IPS-NIHi11 (cell line): Measurements from ENCODE around the gene ZDHHC17.
"Not testable (repeated sequence)": the region's sequence is repeated elsewhere in the genome, so short reads cannot be mapped to it uniquely, and the experiment has no call there.

ENCODE experiments used
- DNase-seq: peaks from one replicate; pipeline ENCODE4 v3.0.0; 2012; ENCODE audit warnings: mixed read lengths, low spot score

The ZDHHC17 gene, protein sequence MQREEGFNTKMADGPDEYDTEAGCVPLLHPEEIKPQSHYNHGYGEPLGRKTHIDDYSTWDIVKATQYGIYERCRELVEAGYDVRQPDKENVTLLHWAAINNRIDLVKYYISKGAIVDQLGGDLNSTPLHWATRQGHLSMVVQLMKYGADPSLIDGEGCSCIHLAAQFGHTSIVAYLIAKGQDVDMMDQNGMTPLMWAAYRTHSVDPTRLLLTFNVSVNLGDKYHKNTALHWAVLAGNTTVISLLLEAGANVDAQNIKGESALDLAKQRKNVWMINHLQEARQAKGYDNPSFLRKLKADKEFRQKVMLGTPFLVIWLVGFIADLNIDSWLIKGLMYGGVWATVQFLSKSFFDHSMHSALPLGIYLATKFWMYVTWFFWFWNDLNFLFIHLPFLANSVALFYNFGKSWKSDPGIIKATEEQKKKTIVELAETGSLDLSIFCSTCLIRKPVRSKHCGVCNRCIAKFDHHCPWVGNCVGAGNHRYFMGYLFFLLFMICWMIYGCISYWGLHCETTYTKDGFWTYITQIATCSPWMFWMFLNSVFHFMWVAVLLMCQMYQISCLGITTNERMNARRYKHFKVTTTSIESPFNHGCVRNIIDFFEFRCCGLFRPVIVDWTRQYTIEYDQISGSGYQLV

DNA sequence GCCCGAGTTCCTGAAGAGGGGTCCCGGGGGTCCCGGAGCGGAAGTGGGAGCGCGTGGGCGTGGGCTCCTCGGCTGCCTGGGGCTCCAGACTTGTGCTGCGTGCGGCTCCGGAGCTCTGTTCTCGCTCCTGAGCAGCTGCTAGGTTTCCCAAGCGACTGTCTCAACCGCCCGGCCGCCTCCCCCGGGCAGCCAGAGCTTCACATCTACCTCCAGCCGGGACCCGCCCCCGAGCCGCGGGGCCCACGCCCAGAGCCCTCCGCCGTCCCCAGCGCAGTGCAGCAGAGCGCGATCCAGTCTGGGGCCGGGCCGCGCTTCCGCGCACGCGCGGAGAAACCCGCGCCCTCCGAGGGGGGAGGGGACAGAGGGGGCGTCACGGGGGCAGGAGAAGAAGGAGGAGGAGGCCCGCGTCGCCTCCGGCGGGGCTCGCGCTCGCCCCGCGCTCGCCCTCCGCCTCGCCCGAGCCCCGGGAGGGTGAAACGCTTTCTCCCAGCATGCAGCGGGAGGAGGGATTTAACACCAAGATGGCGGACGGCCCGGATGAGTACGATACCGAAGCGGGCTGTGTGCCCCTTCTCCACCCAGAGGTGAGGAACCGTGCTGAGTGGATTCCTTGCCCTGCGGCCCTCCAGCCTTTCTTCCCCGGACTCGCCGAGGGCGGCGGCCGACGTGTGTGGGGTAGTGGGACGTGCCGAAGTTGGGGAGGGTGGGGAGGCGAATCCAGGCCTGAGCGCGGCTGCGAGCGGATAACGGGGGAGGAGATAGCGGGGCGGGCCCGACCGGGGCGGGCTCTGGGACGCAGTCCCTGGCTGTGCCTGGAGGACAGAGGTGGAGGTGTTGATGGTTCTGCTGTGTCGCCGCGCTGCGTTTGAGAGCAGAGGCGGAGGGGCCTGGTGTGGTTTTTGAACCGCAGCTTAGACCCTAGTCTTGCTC lies at the start of gene ZDHHC17:
TSS of gene ZDHHC17 (plus strand) at position 370 of the 930 bp plus-strand sequence. CDS start at position 492, 122 bp downstream.
- peak; percentile 89 for DNase-seq

DNA sequence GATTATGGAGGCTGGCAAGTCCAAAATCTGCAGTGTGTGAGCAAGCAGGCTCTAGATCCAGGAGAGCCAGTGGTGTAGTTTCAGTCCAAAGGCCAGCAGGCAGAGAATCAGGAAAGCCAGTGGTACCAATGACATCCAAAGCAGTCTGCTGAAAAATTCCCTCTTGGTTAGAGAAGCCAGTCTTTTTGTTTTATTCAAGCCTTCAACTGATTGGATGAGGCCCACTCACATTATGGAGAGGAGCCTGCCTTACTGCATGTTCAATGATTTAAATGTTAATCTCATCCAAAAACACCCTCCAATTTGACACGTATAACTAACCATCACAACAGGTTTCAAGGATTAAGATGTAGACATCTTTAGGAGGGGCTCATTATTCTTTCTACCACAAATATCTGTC lies 49.5 kb upstream of the ZDHHC17 start:
- DNase-seq, result no peak

DNA sequence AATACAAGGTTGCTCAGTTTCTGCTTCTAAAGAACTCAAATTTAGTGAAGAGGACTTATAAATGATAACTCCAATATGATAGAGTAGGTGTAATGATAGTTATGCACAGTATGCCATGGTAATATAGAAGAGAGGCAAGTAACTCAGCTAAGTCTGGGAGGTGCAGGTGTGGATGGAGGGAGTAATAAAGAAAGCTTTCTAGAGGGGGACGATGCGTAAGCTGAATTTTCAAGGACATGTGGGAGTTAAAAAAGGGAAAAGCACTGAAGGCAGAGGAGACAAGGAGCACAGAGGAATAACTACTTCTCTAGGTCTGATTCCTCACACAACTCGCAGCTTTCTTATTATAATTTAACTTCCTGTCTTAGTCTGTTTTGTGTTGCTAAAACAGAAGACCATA lies 49.1 kb upstream of the ZDHHC17 start:
- no peak for DNase-seq

DNA sequence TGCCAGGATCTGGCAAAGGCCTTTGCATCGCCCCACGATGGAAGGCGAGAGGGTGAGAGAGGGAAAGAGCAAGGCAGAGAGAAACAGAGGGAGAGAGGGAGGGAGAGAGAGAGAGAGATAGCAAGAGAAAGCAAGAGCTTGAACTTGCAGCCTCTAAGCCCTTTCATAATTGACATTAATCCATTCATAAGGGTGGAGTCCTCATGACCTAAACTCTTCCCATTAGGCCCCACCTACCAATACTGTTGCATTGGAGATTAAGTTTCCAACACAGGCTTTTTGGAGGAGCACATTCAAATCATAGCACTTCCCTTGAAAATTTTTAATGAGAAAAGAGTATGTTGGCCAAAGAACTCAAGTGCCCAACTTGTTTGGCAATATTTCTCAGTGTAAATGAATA lies 48.6 kb upstream of the ZDHHC17 start:
- no peak for DNase-seq

DNA sequence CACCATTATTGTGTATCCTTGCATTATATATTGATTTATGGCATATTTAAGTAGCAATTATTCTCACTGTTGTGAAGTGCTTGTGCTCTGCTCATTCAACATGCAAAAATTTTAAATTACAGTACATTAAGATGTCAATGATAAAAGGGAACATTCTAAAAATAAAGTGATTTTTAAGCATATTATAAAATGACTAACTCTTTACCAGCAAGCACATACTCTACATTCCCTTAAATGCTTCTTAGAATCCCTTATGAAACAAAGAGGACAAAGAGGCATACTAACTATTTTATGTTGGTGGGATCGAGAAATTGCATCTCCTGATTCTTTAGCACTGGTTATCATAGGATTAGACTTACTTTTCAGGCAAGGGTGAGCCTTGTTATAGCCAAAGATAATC lies 46.6 kb upstream of the ZDHHC17 start:
- DNase-seq, result no peak

DNA sequence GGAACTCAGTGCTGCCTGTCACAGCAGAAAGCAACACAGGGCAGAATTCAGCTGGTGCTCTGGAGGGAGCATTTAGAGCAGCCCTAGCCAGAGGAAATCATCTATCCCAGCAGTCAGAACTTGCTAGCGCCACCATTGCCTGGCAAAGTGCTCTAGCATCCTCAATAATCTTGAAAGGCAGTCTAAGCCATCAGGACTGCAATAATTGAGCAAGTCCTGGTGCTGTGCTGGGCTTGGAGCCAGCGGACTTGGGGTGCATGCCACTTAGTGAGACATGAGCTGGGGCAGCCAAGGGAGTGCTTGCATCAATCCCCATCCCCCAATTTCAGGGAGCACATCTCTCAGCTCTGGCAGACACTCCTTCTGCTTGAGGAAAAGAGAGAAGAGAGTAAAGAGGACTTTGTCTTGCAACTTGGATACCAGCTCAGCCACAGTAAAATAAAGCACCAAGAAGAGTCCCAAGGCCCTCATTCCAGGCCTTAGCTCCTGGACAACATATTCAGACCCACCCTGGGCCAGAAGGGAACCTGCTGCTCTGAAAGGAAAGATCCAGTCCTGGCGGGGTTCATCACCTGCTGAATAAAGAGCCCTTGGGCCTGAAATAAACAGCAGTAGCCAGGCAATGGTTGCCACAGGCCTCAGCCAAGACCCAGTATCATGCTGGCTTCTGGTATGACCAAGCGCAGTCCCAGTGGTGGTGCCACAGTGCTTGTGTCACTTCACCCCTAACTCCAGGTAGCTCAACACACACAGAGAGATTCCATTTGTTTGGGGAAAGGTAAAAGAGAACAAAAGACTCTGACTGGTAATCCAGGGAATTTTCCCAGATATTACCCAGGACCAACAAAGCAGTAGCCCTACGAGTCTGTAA lies 44.5 kb upstream of the ZDHHC17 start:
- no peak for DNase-seq

DNA sequence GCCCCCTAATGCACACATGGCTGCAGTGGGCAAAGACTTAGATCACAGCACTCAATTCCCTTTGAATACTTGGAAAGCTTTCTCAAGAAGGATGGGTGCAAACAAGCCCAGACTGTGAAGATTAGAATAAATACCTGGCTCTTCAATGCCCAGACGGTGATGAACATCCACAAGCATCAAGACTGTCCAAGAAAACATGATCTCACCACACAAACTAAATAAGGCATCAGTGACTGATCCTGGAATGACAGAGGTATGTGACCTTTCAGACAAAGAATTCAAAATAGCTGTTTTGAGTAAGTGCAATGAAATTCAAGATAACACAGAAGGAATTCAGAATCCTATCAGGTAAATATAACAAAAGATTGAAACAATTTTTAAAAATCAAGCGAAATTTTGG lies 43.8 kb upstream of the ZDHHC17 start:
- DNase-seq, result no peak

DNA sequence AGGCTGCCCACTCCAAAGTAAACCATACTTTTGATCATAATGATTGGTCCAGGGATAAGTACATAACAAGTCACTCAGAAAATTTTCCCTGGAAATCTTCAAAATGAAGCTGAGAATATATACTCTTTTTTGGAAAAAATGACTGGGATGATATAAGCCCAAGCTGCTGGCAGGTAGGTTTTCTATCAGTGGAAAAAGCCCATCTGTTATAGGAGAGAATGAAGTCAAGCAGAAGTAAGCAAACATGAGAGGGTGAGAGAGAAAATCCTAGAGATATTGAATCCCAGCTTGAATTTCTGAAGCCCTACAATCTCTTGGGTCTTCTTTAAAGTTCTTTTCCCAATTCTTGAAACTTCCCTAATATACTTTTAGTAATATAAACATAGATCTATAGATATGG lies 37.3 kb upstream of the ZDHHC17 start:
- no peak for DNase-seq

DNA sequence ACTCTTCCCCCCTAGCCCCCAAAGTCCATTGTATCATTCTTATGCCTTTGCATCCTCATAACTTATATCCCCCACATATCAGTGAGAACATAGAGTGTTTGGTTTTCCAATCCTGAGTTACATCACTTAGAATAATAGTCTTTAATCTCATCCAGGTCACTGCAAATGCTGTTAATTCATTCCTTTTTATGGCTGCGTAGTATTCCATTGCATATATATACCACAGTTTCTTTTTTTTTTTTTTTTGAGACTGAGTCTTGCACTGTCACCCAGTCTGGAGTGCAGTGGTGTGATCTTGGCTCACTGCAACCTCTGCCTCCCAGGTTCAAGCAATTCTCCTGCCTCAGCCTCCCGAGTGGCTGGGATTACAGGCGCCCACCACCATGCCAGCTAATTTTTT lies 31.7 kb upstream of the ZDHHC17 start:
- not testable (repeated sequence) for DNase-seq

DNA sequence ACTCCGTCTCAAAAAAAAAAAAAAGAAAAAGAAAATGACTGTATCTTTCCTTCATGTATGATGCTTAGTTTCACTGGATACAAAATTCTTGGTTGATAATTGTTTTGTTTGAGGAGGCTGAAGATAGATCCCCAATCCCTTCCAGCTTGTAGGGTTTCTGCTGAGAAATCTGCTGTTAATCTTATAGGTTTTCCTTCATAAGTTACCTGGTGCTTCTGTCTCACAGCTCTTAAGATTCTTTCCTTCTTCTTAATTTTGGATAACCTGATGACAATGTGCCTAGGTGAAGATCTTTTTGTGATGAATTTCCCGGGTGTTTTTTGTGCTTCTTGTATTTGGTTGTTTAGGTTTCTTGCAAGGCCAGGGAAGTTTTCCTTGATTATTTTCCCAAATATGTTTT lies 26.2 kb upstream of the ZDHHC17 start:
- not testable (repeated sequence) for DNase-seq

DNA sequence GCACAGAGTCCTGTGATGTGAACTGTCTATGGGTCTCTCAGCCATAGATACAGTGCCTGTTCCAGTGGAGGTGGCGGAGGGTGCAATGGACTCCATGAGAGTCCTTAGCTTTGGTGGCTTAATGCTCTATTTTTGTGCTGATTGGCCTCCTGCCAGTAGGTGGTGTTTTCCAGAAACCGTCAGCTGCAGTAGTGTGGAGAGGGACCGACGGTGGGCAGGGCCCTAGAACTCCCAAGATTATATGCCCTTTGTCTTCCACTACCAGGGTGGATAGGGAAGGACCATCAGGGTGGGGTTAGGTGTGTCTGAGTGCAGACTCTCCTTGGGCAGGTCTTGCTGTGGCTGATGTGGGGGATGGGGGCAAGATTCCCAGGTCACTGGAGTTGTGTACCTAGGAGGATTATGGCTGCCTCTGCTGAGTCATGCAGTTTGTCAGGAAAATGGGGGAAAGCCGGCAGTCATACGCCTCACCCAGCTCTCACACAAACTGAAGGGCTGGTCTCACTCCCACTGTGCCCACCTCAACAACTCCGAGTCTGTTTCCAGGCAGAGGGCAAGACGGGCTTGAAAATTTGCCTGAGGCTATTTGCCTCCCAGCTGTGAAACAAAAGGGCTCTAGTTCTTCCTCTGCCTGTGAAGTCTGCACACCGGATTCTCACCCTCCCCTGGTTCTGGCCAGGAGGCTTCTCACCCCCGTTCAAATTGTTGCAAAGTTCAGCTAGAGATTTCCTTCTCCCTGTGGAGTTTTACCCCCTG lies 24.9 kb upstream of the ZDHHC17 start:
- no peak for DNase-seq

DNA sequence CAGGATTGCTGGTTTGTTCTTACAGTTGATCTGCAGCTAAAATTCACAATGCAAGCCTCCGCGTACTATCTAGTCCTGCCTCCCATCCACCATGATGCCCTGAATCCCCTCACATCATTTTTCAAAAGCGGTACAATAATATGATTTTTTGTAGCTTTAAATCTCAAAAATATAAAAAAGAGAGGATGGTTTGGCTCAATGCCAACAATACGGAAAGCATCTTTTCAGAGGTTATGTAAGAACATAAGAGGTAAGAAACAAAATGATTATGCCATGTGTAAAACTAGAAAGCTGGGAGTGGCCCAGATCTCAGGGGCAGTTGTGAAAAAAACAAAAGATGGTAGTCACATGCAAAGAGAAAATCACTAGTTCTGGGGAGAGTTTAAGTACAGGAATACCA lies 24.0 kb upstream of the ZDHHC17 start:
- no peak for DNase-seq

DNA sequence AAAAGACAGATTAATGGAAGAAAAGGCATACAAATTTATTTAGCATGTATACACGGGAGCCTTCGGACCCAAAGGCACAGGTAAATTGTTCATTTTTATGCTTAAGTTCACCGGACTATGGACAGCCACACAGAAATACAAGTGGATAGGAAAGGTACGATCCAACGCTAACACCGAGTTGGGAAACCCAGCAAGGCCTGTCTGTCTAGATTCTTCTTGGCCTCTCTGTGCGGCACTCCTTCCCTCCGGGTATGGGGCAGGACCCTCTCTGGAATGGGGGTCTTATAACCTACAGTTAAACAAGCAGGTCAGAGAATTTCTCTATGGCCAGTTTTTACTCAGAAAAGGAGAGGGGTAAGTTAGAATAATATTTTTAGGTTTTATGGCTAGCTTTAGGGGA lies 23.4 kb upstream of the ZDHHC17 start:
- DNase-seq, result no peak

DNA sequence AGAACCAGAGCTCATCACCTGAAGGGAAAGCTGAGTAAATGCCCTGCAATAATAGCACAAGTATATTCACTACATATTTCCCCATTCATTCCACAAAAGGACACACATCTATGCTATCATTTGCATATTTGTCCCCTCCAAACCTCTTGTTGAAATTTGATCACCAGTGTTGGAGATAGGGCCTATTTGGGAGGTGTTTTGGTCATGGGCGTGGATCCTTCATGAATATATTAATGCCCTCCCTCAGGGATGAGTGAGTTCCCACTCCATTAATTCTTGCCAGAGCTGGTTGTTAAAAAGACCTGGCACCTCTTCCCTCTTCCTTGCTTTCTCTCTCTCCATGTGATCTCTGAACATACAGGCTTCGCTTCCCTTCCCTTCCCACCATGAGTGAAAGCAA lies 18.6 kb upstream of the ZDHHC17 start:
- no peak for DNase-seq

DNA sequence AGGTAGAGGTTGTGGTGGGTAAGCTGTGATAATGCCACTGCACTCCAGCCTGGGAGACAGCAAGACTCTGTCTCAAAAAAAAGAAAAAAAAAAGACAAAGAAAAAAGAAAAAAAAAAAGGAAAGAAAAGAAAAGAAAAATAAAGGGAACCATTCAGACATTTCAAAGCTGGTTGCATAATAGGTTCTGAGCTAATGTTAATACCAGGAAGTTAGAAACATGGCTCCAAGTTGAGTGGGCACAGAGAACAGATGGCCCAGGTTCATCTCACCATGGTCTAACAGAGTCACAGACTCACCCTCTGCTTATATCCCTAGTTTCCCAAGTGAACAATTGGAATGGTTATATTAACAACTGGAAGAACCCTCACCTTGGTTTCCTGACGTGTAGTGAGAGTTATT lies 17.4 kb upstream of the ZDHHC17 start:
- DNase-seq, result no peak

DNA sequence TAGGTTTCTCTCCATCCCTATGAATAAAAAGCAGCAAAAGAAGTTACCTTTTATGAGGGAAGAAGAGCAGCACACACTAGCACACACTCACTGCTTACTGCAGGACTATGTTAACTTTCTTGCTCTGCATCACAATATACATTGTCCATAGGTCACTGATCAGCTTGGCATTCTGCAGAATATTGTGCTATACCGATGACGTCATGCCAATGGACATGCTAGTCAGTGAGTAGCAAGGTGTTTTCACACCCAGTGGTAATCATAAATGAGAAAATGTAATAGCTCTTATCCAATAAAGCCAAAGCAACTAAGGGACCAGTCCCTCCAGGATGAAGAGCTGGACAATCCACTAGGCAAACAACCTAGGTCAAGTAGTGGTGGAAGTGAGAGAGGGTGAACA lies 16.7 kb upstream of the ZDHHC17 start:
- DNase-seq, result no peak

DNA sequence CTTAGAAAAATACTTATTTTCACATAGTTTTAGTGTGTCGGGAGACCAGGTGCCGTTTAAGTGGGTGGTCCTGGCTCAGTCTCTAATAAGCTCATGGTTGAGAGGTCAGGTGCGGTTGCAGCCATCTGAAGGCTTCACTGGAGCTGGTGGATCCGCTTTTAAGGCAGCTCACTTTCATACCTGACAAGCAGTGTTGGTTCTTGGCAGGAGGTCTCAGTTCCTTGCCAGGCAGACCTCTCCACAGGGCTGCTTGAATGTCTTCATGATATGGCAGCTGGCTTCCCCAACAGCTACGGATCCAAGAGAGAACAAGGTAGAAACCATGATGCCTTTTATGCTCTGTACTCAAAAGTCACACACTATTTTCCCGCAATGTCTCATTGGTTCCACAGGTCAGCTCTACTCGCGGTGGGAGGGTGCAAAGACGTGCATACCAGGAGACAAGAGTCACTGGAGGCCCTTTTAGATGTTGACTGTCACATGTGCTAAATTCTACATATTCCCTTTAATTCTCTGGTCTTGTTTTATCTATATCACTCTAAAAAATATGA lies 8.0 kb upstream of the ZDHHC17 start:
- no peak for DNase-seq

DNA sequence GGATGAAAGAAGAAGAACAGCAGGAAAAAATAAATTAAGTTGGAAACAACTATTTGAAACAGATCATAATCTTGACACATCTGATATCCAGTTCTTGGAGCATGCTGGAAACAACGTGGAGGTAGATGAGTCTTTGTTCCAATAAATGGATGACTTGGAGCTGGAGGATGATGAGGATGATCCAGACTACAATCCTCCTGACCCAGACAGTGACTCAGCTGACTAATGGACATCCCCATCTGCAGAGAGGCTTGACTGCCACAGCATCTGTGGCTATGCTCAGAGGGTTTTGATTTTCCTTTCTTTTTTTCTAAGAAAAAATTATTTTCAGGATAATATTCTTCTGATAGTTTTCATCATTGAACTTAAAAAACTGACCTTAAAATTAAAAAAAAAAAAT lies 6.2 kb upstream of the ZDHHC17 start:
- no peak for DNase-seq

DNA sequence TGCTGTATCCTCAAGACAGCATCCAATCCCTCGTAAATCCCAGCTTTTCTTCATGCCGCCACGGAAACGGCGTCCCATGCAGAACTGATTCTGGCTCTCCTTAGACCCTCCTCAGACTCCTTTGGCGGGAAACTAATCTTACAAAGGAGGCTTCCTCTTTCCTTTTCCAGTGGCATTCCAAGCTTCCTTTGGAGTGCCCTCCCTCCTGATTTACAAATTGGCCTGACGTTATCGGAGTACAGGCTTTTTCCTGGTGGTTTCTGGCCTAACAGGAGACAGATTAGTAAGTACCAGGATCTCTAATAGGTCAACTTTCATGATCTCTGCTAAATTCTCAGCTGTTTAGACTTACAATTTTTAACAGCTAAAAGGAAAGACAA lies 1.3 kb upstream of the ZDHHC17 start:
- peak; percentile 39 for DNase-seq

DNA sequence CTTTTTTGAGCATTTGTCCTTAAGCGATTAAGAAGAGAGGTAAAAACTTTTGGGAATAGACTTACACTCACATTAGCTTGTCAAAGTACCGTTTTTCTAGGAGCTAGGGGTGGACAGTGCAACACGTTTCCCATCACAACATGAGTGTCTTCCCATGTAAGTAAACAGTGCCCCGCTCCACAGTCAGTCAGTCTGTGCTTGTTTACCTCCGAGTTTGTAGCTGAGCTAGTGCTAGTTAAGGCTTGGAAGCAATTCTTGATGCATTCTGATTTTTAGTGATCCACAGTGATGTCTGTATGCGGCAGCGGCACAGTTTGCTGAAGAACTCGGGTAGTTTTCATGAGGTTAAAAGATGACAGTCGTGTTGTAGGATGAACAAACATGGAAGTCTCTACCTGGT lies 941 bp downstream of the ZDHHC17 start:
- DNase-seq, result no peak

DNA sequence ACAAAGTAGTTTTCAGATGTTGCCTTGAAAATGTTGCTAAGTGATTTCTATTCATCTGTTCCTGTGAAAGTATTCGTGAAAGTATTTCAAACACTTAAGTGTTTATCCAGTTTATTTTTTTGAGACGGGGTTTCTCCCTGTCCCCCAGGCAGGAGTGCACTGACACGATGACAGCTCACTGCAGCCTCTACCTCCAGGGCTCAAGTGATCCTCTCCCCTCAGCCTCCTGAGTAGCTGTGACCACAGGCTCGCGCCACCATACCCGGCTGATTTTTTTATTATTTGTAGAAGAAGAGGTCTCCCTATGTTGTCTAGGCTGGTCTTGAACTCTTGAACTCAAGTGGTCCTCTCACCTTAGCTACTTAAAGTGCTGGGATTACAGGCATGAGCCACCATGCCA lies 1.7 kb downstream of the ZDHHC17 start:
- no peak for DNase-seq
